GM12878 (cell line): ENCODE data around the gene CD207.

Experiments used
- EP300 ChIP-seq, 2 experiments: fragments of 150-350 bp in 1 of 2; IDR thresholded peaks; 2 replicates each; pipeline ENCODE4 v1.6.1; 2011 to 2012; ENCODE audit warnings: low read depth in 2 of 2, low read length in 2 of 2, borderline replicate concordance in 1 of 2, improper control_type of control experiment in 1 of 2, inconsistent platforms in 1 of 2; ENCODE audit not compliant: control insufficient read depth in 1 of 2
- JUND ChIP-seq: IDR thresholded peaks from 2 replicates; pipeline ENCODE4 v1.6.1; 2012; ENCODE audit warnings: low read depth, mild to moderate bottlenecking, low read length, improper control_type of control experiment, moderate library complexity
- KAT2A ChIP-seq: conservative IDR thresholded peaks from 2 replicates; pipeline ENCODE4 v1.6.1; 2011; ENCODE audit warnings: low read depth, low read length; ENCODE audit not compliant: control insufficient read depth
- LARP7 ChIP-seq: fragments of 450-650 bp; IDR thresholded peaks from 2 replicates; pipeline ENCODE4 v1.6.1; 2017; ENCODE audit warnings: mild to moderate bottlenecking
- MXI1 ChIP-seq: fragments of 150-350 bp; IDR thresholded peaks from 2 replicates; pipeline ENCODE4 v1.6.1; 2011; ENCODE audit warnings: low read depth, mild to moderate bottlenecking, inconsistent platforms, low read length, improper control_type of control experiment
- NR2C2 ChIP-seq: IDR thresholded peaks from 2 replicates; pipeline ENCODE4 v1.6.1; 2011; ENCODE audit warnings: borderline replicate concordance, low read depth; ENCODE audit not compliant: control insufficient read depth, insufficient read length
- PAX5 ChIP-seq: IDR thresholded peaks from 2 replicates; pipeline ENCODE4 v1.6.1; 2011; ENCODE audit warnings: low read depth, low read length, borderline replicate concordance
- POLR2A ChIP-seq: IDR thresholded peaks from 2 replicates; pipeline ENCODE4 v1.6.1; 2011; ENCODE audit warnings: low read depth, mild to moderate bottlenecking, low read length
- SREBF2 ChIP-seq: IDR thresholded peaks from 2 replicates; pipeline ENCODE4 v1.6.1; 2012; ENCODE audit warnings: mild to moderate bottlenecking, low read length
- YY1 ChIP-seq: IDR thresholded peaks from 2 replicates; pipeline ENCODE4 v1.6.1; 2011; ENCODE audit warnings: low read depth, mild to moderate bottlenecking, low read length
- ZNF274 ChIP-seq: IDR thresholded peaks from one replicate; pipeline ENCODE4 v1.8.0; 2011; ENCODE audit not compliant: insufficient read length, insufficient read depth
- TF ChIP-seq, protein P1 (sequence below): fragments of 450-650 bp; IDR thresholded peaks from 2 replicates; pipeline ENCODE4 v1.6.1; 2017; ENCODE audit warnings: mild to moderate bottlenecking, moderate library complexity
- TF ChIP-seq, protein P2 (sequence below): IDR thresholded peaks from 2 replicates; pipeline ENCODE4 v1.6.1; 2011; ENCODE audit warnings: low read depth, low read length, improper control_type of control experiment, borderline replicate concordance
- TF ChIP-seq, protein P3 (sequence below), 3 experiments: IDR thresholded peaks in 2 of 3; conservative IDR thresholded peaks in 1 of 3; 2 replicates each; pipeline ENCODE4 v1.5.1; 2011; ENCODE audit warnings: low read depth in 3 of 3, low read length in 3 of 3, mild to moderate bottlenecking in 3 of 3, control low read depth in 2 of 3, moderate library complexity in 2 of 3, inconsistent platforms in 1 of 3, mixed read lengths in 1 of 3; ENCODE audit not compliant: control insufficient read depth in 2 of 3, insufficient read depth in 1 of 3; ENCODE audit errors: extremely low read depth in 1 of 3

DNA sequence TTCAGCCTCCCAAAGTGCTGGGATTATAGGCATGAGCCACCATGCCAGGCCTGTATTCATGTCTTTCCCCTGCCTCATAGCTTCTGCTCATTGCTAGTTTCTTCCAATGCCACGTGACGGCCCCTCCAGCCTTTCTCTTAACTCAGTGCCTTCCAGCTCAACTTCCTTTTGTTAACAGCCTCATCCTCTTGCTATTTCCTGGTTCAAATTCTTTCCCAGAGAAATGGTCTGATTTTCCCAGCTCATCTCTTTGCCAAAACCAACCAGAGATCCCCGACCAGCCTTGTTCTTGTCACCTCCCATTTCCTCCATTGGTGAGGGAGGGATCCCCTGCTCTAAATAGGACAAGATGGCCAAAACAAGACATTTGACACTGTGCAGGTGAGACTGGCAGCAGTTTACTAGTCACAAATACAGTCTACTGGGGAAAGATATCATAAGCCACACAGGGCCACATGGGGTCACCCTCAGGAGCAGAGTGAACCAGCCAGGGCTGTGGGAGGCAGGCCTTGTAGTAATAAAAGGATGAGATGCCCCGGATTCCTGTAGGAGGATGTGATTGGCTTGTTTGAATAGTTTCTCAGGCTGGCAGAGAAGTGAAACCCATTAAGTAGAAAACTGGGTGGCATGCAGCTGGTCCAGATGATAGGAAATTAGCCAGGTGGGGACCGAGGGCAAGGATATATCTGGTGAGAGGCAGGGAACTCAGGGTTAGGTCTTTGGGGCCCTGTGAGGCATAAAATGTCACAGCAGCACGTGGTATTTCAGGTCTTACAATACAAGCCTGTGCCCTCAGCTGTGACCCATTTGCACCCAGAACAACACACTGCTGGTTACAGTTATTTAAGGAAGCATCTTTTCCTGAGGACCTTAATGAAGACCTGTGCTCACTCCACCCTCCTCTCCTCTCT lies 6.4 kb downstream of the CD207 start:
- TF ChIP-seq MXI1 (no peak), POLR2A (no peak), NR2C2 (no peak), KAT2A (no peak), JUND (no peak), SREBF2 (no peak), EP300 (IDR thresholded peaks at IDR 0.05; ENCODE audit: borderline replicate concordance in 1 of 2, control insufficient read depth in 1 of 2, low read depth in 2 of 2, low read length in 2 of 2) (no peak), LARP7 (no peak), ZNF274 (no peak), YY1 (no peak), PAX5 (no peak)
- TF ChIP-seq, protein P1, sequence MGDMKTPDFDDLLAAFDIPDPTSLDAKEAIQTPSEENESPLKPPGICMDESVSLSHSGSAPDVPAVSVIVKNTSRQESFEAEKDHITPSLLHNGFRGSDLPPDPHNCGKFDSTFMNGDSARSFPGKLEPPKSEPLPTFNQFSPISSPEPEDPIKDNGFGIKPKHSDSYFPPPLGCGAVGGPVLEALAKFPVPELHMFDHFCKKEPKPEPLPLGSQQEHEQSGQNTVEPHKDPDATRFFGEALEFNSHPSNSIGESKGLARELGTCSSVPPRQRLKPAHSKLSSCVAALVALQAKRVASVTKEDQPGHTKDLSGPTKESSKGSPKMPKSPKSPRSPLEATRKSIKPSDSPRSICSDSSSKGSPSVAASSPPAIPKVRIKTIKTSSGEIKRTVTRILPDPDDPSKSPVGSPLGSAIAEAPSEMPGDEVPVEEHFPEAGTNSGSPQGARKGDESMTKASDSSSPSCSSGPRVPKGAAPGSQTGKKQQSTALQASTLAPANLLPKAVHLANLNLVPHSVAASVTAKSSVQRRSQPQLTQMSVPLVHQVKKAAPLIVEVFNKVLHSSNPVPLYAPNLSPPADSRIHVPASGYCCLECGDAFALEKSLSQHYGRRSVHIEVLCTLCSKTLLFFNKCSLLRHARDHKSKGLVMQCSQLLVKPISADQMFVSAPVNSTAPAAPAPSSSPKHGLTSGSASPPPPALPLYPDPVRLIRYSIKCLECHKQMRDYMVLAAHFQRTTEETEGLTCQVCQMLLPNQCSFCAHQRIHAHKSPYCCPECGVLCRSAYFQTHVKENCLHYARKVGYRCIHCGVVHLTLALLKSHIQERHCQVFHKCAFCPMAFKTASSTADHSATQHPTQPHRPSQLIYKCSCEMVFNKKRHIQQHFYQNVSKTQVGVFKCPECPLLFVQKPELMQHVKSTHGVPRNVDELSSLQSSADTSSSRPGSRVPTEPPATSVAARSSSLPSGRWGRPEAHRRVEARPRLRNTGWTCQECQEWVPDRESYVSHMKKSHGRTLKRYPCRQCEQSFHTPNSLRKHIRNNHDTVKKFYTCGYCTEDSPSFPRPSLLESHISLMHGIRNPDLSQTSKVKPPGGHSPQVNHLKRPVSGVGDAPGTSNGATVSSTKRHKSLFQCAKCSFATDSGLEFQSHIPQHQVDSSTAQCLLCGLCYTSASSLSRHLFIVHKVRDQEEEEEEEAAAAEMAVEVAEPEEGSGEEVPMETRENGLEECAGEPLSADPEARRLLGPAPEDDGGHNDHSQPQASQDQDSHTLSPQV, result no peak
- TF ChIP-seq, protein P2, sequence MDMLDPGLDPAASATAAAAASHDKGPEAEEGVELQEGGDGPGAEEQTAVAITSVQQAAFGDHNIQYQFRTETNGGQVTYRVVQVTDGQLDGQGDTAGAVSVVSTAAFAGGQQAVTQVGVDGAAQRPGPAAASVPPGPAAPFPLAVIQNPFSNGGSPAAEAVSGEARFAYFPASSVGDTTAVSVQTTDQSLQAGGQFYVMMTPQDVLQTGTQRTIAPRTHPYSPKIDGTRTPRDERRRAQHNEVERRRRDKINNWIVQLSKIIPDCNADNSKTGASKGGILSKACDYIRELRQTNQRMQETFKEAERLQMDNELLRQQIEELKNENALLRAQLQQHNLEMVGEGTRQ, result no peak
- TF ChIP-seq, protein P3, sequence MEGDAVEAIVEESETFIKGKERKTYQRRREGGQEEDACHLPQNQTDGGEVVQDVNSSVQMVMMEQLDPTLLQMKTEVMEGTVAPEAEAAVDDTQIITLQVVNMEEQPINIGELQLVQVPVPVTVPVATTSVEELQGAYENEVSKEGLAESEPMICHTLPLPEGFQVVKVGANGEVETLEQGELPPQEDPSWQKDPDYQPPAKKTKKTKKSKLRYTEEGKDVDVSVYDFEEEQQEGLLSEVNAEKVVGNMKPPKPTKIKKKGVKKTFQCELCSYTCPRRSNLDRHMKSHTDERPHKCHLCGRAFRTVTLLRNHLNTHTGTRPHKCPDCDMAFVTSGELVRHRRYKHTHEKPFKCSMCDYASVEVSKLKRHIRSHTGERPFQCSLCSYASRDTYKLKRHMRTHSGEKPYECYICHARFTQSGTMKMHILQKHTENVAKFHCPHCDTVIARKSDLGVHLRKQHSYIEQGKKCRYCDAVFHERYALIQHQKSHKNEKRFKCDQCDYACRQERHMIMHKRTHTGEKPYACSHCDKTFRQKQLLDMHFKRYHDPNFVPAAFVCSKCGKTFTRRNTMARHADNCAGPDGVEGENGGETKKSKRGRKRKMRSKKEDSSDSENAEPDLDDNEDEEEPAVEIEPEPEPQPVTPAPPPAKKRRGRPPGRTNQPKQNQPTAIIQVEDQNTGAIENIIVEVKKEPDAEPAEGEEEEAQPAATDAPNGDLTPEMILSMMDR (IDR thresholded peaks at IDR 0.05 in 2 of 3, conservative IDR thresholded peaks at IDR 0.05 in 1 of 3; ENCODE audit: control insufficient read depth in 2 of 3, extremely low read depth in 1 of 3, insufficient read depth in 1 of 3, low read depth in 3 of 3, low read length in 3 of 3), result no peak
